Astrocyte (in vitro differentiated cells and primary cell): Measurements from ENCODE around the gene KCNC4.

Source experiments
- EZH2 ChIP-seq: IDR thresholded peaks from 2 replicates; pipeline ENCODE4 v1.6.1; 2012; ENCODE audit warnings: mild to moderate bottlenecking, low read length, inconsistent platforms; ENCODE audit not compliant: insufficient read depth
- TF ChIP-seq, protein P1 (sequence below): IDR thresholded peaks from 2 replicates; pipeline ENCODE4 v1.5.1; 2011; ENCODE audit warnings: low read depth, mild to moderate bottlenecking, inconsistent platforms, low read length, moderate library complexity; ENCODE audit not compliant: insufficient read depth

DNA sequence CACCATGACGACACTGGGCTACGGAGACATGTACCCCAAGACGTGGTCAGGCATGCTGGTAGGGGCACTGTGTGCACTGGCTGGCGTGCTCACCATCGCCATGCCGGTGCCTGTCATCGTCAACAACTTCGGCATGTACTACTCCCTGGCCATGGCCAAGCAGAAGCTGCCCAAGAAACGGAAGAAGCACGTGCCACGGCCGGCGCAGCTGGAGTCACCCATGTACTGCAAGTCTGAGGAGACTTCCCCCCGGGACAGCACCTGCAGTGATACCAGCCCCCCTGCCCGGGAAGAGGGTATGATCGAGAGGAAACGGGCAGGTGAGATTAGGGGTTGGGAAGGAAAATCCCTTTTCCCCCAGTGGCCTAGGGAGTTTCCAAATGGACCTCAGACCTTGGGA lies 13.5 kb downstream of the KCNC4 start:
- TF ChIP-seq, protein P1, sequence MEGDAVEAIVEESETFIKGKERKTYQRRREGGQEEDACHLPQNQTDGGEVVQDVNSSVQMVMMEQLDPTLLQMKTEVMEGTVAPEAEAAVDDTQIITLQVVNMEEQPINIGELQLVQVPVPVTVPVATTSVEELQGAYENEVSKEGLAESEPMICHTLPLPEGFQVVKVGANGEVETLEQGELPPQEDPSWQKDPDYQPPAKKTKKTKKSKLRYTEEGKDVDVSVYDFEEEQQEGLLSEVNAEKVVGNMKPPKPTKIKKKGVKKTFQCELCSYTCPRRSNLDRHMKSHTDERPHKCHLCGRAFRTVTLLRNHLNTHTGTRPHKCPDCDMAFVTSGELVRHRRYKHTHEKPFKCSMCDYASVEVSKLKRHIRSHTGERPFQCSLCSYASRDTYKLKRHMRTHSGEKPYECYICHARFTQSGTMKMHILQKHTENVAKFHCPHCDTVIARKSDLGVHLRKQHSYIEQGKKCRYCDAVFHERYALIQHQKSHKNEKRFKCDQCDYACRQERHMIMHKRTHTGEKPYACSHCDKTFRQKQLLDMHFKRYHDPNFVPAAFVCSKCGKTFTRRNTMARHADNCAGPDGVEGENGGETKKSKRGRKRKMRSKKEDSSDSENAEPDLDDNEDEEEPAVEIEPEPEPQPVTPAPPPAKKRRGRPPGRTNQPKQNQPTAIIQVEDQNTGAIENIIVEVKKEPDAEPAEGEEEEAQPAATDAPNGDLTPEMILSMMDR, result no peak
- TF ChIP-seq EZH2, result no peak
